Measurements from ENCODE around the gene PDGFRB.

DNA sequence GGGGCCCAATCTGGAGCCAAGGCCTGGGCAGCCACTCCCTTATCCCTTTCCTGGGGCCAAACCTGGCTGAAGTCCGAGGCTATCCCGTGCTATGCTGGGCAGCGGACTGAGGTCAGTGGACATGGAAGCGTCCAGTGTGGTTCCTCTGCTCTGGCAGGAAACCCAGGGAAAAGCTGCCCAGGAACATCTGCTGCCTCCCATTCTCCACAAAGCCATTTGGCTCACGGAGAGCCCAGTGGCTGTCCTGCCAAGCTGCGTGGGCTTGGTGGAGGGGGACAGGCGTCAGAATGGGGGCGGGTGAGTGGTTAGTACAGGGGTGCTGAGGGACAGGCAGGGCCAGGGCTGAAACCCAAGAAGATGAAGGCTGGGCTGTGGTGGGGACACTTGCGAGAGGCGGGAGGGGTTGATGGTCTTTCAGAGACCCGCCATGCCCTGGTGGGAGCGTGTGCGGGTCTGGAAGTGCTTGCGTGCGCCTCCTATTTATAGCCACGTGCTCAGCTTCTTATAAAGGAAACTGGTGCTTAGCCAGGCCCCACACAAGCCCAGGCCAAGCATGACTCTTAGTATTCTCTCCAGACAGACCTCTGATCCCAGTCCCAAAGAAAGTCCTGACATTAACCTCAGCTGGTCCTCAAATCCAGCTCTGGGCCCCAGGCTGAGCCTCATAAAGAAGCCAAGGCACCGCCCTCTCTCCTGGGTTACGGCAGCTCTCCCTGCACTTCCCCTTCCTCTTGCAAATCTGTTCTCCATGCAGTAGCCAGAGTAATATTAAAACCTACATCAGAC, 24.8 kb upstream of the PDGFRB start:
- TF ChIP-seq, protein P1, sequence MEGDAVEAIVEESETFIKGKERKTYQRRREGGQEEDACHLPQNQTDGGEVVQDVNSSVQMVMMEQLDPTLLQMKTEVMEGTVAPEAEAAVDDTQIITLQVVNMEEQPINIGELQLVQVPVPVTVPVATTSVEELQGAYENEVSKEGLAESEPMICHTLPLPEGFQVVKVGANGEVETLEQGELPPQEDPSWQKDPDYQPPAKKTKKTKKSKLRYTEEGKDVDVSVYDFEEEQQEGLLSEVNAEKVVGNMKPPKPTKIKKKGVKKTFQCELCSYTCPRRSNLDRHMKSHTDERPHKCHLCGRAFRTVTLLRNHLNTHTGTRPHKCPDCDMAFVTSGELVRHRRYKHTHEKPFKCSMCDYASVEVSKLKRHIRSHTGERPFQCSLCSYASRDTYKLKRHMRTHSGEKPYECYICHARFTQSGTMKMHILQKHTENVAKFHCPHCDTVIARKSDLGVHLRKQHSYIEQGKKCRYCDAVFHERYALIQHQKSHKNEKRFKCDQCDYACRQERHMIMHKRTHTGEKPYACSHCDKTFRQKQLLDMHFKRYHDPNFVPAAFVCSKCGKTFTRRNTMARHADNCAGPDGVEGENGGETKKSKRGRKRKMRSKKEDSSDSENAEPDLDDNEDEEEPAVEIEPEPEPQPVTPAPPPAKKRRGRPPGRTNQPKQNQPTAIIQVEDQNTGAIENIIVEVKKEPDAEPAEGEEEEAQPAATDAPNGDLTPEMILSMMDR (IDR thresholded peaks at IDR 0.05; ENCODE audit: low read depth, low read length), result no peak
- TF ChIP-seq EZH2phosphoT487 (IDR thresholded peaks at IDR 0.05; ENCODE audit: low read depth), result no peak
